ENCODE data around the gene MED9. TPM values are rescaled to one million over a fixed set of nuclear protein-coding genes. Genes with fewer than 3 reads are reported as not detected.

The MED9 gene
- total and polyA plus RNA-seq, 4 donors, result 6.6 to 11.1 (median 7.8) TPM

- no peak overlapping the region for H3K4me3 ChIP-seq (ENCODE audit: low read length in 2 of 2)
- intact Hi-C loops (cut with DNase I), result no loop called here
- no peaks in the 10 kb centered on the region for H3K36me3 ChIP-seq (ENCODE audit: control insufficient read depth in 1 of 2, insufficient read depth in 2 of 2, low read length in 1 of 2)
- H3K4me1 ChIP-seq (ENCODE audit: control insufficient read depth in 1 of 2, insufficient read depth in 2 of 2, low read length in 2 of 2), result no peaks in the 10 kb centered on the region
- 82 to 86% methylated on average over 3 of the region's 3 CpGs for WGBS, 2 donors
- H3K27me3 ChIP-seq (ENCODE audit: control insufficient read depth in 1 of 2, insufficient read depth in 2 of 2, low read length in 1 of 2), result no peaks in the 10 kb centered on the region
- DNase-seq, result no peak
- H3K27ac ChIP-seq (ENCODE audit: low read depth in 1 of 2, low read length in 2 of 2), result no peak overlapping the region
- no peak for ATAC-seq (ENCODE audit: low FRiP score)
- no peaks in the 10 kb centered on the region for H3K9me3 ChIP-seq (ENCODE audit: control insufficient read depth, low read length)
Observed at GRCh38 chr17:17437893-17438292, 38.9 kb upstream of the MED9 start.

- peak; percentile 38 for ATAC-seq (ENCODE audit: low FRiP score)
- no peak overlapping the region for H3K4me3 ChIP-seq (ENCODE audit: low read length in 2 of 2)
- no peaks in the 10 kb centered on the region for H3K4me1 ChIP-seq (ENCODE audit: control insufficient read depth in 1 of 2, insufficient read depth in 2 of 2, low read length in 2 of 2)
- intact Hi-C loops (cut with DNase I), result no loop called here
- H3K27ac ChIP-seq (ENCODE audit: low read depth in 1 of 2, low read length in 2 of 2), result no peak overlapping the region
- WGBS, 2 donors, result 63 to 65% methylated on average over 11 of the region's 11 CpGs
- H3K27me3 ChIP-seq (ENCODE audit: control insufficient read depth in 1 of 2, insufficient read depth in 2 of 2, low read length in 1 of 2), result no peaks in the 10 kb centered on the region
- DNase-seq, result no peak
- no peaks in the 10 kb centered on the region for H3K9me3 ChIP-seq (ENCODE audit: control insufficient read depth, low read length)
- no peaks in the 10 kb centered on the region for H3K36me3 ChIP-seq (ENCODE audit: control insufficient read depth in 1 of 2, insufficient read depth in 2 of 2, low read length in 1 of 2)
Observed at GRCh38 chr17:17440010-17440843, 36.6 kb upstream of the MED9 start.

- no peaks in the 10 kb centered on the region for H3K36me3 ChIP-seq (ENCODE audit: control insufficient read depth in 1 of 2, insufficient read depth in 2 of 2, low read length in 1 of 2)
- H3K4me1 ChIP-seq (ENCODE audit: control insufficient read depth in 1 of 2, insufficient read depth in 2 of 2, low read length in 2 of 2), result no peaks in the 10 kb centered on the region
- no peak for DNase-seq
- intact Hi-C loops (cut with DNase I), result no loop called here
- H3K9me3 ChIP-seq (ENCODE audit: control insufficient read depth, low read length), result no peaks in the 10 kb centered on the region
- H3K27me3 ChIP-seq (ENCODE audit: control insufficient read depth in 1 of 2, insufficient read depth in 2 of 2, low read length in 1 of 2), result no peaks in the 10 kb centered on the region
- no peak overlapping the region for H3K27ac ChIP-seq (ENCODE audit: low read depth in 1 of 2, low read length in 2 of 2)
- ATAC-seq (ENCODE audit: low FRiP score), result no peak
- H3K4me3 ChIP-seq (ENCODE audit: low read length in 2 of 2), result no peak overlapping the region
- 95 to 96% methylated on average over 11 of the region's 11 CpGs for WGBS, 2 donors
Observed at GRCh38 chr17:17440938-17441675, 35.7 kb upstream of the MED9 start.

GRCh38 chr17:17443173-17443572 is 33.6 kb upstream of the MED9 start:
- H3K4me1 ChIP-seq (ENCODE audit: control insufficient read depth in 1 of 2, insufficient read depth in 2 of 2, low read length in 2 of 2), result no peaks in the 10 kb centered on the region
- H3K36me3 ChIP-seq (ENCODE audit: control insufficient read depth in 1 of 2, insufficient read depth in 2 of 2, low read length in 1 of 2), result no peaks in the 10 kb centered on the region
- H3K4me3 ChIP-seq (ENCODE audit: low read length in 2 of 2), result no peak overlapping the region
- ATAC-seq (ENCODE audit: low FRiP score) (no peak), DNase-seq (no peak)
- WGBS, 2 donors, result 84 to 86% methylated on average over 14 of the region's 14 CpGs
- no peak overlapping the region for H3K27ac ChIP-seq (ENCODE audit: low read depth in 1 of 2, low read length in 2 of 2)
- H3K27me3 ChIP-seq (ENCODE audit: control insufficient read depth in 1 of 2, insufficient read depth in 2 of 2, low read length in 1 of 2), result no peaks in the 10 kb centered on the region
- H3K9me3 ChIP-seq (ENCODE audit: control insufficient read depth, low read length), result no peaks in the 10 kb centered on the region
- intact Hi-C loops (cut with DNase I), result no loop called here

GRCh38 chr17:17445296-17445924 is 31.4 kb upstream of the MED9 start:
- no peaks in the 10 kb centered on the region for H3K27me3 ChIP-seq (ENCODE audit: control insufficient read depth in 1 of 2, insufficient read depth in 2 of 2, low read length in 1 of 2)
- no peaks in the 10 kb centered on the region for H3K4me1 ChIP-seq (ENCODE audit: control insufficient read depth in 1 of 2, insufficient read depth in 2 of 2, low read length in 2 of 2)
- intact Hi-C loops (cut with DNase I), result no loop called here
- no peak overlapping the region for H3K27ac ChIP-seq (ENCODE audit: low read depth in 1 of 2, low read length in 2 of 2)
- no peaks in the 10 kb centered on the region for H3K36me3 ChIP-seq (ENCODE audit: control insufficient read depth in 1 of 2, insufficient read depth in 2 of 2, low read length in 1 of 2)
- ATAC-seq (ENCODE audit: low FRiP score), result no peak
- no peaks in the 10 kb centered on the region for H3K9me3 ChIP-seq (ENCODE audit: control insufficient read depth, low read length)
- WGBS, 2 donors, result 70 to 72% methylated on average over 8 of the region's 8 CpGs
- no peak for DNase-seq
- no peak overlapping the region for H3K4me3 ChIP-seq (ENCODE audit: low read length in 2 of 2)

GRCh38 chr17:17445925-17446665 is 30.7 kb upstream of the MED9 start:
- no peaks in the 10 kb centered on the region for H3K4me1 ChIP-seq (ENCODE audit: control insufficient read depth in 1 of 2, insufficient read depth in 2 of 2, low read length in 2 of 2)
- no peaks in the 10 kb centered on the region for H3K36me3 ChIP-seq (ENCODE audit: control insufficient read depth in 1 of 2, insufficient read depth in 2 of 2, low read length in 1 of 2)
- DNase-seq, result no peak
- H3K27ac ChIP-seq (ENCODE audit: low read depth in 1 of 2, low read length in 2 of 2), result no peak overlapping the region
- intact Hi-C loops (cut with DNase I), result no loop called here
- 33 to 38% methylated on average over 12 of the region's 12 CpGs for WGBS, 2 donors
- H3K4me3 ChIP-seq (ENCODE audit: low read length in 2 of 2), result no peak overlapping the region
- H3K27me3 ChIP-seq (ENCODE audit: control insufficient read depth in 1 of 2, insufficient read depth in 2 of 2, low read length in 1 of 2), result no peaks in the 10 kb centered on the region
- H3K9me3 ChIP-seq (ENCODE audit: control insufficient read depth, low read length), result no peaks in the 10 kb centered on the region
- peak; percentile 39 for ATAC-seq (ENCODE audit: low FRiP score)

GRCh38 chr17:17446666-17447155 is 30.1 kb upstream of the MED9 start:
- Histone ChIP-seq H3K27ac (ENCODE audit: low read depth in 1 of 2, low read length in 2 of 2) (no peak overlapping the region), H3K36me3 (ENCODE audit: control insufficient read depth in 1 of 2, insufficient read depth in 2 of 2, low read length in 1 of 2) (no peaks in the 10 kb centered on the region), H3K9me3 (ENCODE audit: control insufficient read depth, low read length) (no peaks in the 10 kb centered on the region), H3K27me3 (ENCODE audit: control insufficient read depth in 1 of 2, insufficient read depth in 2 of 2, low read length in 1 of 2) (no peaks in the 10 kb centered on the region), H3K4me3 (ENCODE audit: low read length in 2 of 2) (no peak overlapping the region), H3K4me1 (ENCODE audit: control insufficient read depth in 1 of 2, insufficient read depth in 2 of 2, low read length in 2 of 2) (no peaks in the 10 kb centered on the region)
- intact Hi-C loops (cut with DNase I), result no loop called here
- DNase-seq (no peak), ATAC-seq (ENCODE audit: low FRiP score) (no peak)
- WGBS, 2 donors, result 86 to 91% methylated on average over 4 of the region's 4 CpGs

GRCh38 chr17:17447264-17447663 is 29.5 kb upstream of the MED9 start:
- ATAC-seq (ENCODE audit: low FRiP score) (no peak), DNase-seq (no peak)
- intact Hi-C loops (cut with DNase I), result no loop called here
- WGBS, 2 donors, result 75 to 81% methylated on average over 5 of the region's 5 CpGs
- Histone ChIP-seq H3K4me3 (ENCODE audit: low read length in 2 of 2) (no peak overlapping the region), H3K27me3 (ENCODE audit: control insufficient read depth in 1 of 2, insufficient read depth in 2 of 2, low read length in 1 of 2) (no peaks in the 10 kb centered on the region), H3K4me1 (ENCODE audit: control insufficient read depth in 1 of 2, insufficient read depth in 2 of 2, low read length in 2 of 2) (no peaks in the 10 kb centered on the region), H3K36me3 (ENCODE audit: control insufficient read depth in 1 of 2, insufficient read depth in 2 of 2, low read length in 1 of 2) (no peaks in the 10 kb centered on the region), H3K9me3 (ENCODE audit: control insufficient read depth, low read length) (no peaks in the 10 kb centered on the region), H3K27ac (ENCODE audit: low read depth in 1 of 2, low read length in 2 of 2) (no peak overlapping the region)
